GM19324 (cell line): ENCODE measurements around the gene CTXND2.
"Not testable (repeated sequence)": the region's sequence is repeated elsewhere in the genome, so short reads cannot be mapped to it uniquely, and the experiment has no call there.

ENCODE experiments used
- ATAC-seq: cut with Tn5 transposase; IDR thresholded peaks from one replicate; pipeline ENCODE4 v1.9.1; 2021; ENCODE audit warnings: mild to moderate bottlenecking, moderate library complexity; ENCODE audit not compliant: unreplicated experiment, low FRiP score

Gene CTXND2

GRCh38 chr1:150888727-150889126, 1.8 kb downstream of the CTXND2 start:
- ATAC-seq: no peak

GRCh38 chr1:150890033-150890416, 3.1 kb downstream of the CTXND2 start:
- no peak for ATAC-seq

GRCh38 chr1:150893336-150893913, 6.5 kb downstream of the CTXND2 start:
- ATAC-seq: no peak

DNA sequence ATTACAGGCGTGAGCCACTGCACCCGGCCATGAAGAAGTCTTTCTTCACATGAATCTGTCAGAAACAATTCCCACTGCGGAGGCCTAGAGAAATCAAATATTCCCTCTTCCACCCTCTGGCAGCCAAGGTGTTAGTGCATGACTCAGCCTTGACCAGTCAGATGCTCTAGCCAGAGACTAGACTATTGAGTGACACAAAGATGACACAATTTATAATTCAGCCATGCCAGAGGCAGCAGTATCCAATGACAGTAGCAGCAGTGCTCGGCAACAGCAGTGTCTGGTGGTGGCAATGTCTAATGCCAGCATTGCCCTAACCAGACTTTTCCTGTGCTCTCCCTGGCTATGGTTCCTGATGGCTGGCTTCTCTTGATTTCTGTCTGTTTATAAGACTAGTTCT, 8.7 kb downstream of the CTXND2 start:
- ATAC-seq: no peak

DNA sequence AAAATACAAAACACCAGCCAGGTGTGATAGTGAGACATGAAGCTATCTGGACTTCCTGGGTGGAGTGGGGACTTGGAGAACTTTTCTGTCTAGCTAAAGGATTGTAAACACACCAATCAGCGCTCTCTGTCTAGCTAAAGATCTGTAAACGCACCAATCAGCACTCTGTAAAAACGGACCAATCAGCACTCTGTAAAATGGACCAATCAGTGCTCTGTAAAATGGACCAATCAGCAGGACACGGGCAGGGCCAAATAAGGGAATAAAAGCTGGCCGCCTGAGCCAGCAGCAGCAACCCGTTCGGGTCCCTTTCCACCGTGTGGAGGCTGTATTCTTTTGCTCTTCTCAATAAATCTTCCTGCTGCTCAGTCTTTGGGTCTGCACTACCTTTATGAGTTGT, 12.9 kb downstream of the CTXND2 start:
- ATAC-seq: not testable (repeated sequence)

DNA sequence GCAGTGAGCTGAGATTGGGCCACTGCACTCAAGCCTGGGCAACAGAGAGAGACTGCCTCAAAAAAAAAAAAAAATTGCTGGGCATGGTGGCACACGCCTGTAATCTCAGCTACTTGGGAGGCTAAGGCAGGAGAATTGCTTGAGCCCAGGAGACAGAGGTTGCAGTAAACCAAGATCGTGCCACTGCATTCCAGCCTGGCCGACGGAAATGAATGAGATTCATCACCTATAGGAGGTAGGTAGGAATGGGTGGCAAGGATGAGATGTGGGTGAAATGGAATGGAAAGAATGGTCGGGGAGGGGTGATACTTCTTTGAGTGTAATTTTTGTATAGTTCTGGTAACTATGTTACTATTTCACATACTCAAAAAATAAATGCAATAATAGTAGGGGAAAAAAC, 15.4 kb downstream of the CTXND2 start:
- ATAC-seq: no peak

- no peak for ATAC-seq
Measured at GRCh38 chr1:150902751-150903150, 15.8 kb downstream of the CTXND2 start.

DNA sequence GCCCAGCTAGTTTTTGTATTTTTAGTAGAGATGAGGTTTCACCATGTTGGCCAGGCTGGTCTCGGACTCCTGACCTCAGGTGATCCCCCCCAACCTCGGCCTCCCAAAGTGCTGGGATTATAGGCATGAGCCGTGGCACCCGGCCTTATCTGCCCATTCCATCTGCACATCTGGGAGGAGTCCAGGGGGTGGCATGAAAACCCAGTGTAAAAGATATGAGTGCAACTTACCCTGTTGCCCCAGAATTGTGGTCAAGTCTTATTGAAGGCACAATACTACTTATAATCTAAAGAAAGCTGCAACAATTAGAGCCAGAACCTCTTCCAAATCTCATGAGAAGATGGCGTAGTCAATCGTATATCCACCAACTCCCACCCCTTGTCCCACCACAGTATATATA, 18.4 kb downstream of the CTXND2 start:
- no peak for ATAC-seq

DNA sequence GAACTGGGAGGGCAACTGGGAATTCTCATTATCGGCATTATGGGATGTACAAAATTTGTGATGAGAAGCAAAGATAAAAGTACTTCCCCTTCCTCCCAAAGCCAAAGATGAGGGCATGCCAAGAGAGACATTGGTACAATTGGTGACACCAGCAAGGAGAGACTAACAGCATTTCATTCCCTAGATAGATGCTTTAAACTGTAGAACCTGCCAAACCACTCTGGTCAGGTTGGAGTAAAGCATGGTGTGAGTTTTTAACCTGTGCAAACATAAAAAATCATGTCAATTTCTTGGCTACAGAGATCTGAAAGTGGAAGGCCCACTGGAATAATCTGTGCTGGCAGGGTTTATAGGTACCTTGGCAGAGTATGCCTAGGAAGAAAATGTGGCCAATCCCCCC, 19.4 kb downstream of the CTXND2 start:
- no peak for ATAC-seq

GRCh38 chr1:150906813-150907212, 19.9 kb downstream of the CTXND2 start:
- ATAC-seq: no peak

GRCh38 chr1:150909585-150910180, 22.7 kb downstream of the CTXND2 start:
- no peak for ATAC-seq

DNA sequence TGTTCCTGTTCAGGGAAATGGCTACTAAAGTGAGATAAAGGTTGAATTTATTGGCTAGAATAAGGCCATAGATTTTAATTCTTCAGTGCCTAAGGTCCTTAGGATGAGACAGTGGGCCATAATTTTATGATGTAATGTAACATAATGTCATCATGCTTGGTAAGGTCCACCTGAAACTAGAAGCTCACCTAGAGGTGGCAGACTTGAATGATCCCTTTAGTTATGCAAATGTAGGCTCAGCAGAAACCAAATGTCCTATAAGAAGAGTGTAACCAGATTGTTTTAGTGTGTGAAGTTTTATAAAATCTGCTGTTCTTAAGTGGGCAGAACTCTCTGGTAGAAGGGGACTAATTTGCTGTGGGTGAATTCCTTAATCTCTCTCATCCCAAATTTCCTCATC, 25.7 kb downstream of the CTXND2 start:
- no peak for ATAC-seq

DNA sequence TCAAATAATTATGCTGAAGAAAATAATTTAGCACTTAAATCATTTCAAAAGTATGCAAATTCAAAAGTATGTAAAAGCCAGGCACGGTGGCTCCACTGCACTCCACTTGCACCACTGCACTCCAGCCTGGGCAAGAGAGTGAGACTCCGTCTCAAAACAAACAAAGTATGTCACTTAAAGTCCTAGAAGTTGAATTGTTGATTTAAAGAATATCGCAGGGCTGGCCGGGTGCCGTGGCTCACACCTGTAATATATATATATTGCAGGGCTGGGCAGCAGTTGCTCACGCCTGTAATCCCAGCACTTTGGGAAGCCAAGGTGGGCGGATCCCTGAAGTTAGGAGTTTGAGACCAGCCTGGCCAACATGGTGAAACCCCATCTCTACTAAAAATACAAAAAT, 30.5 kb downstream of the CTXND2 start:
- no peak for ATAC-seq

GRCh38 chr1:150922519-150922975, 35.6 kb downstream of the CTXND2 start:
- no peak for ATAC-seq

DNA sequence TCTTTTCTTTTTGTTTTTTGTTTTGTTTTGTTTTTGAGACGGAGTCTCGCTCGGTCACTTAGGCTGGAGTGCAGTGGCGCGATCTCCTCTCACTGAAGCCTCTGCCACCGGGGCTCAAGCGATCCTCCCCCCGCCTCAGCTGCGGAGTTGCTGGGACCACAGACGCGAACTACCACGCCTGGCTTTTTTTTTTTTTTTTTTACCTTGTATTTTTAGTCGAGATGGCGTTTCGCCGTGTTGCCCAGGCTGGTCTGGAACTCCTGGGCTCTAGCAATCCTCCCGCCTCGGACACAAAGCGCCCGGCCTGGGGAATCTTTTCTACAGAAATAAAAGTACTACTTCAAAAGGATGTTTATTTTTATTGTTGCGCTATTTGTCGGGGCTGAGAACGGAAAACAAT, 38.1 kb downstream of the CTXND2 start:
- ATAC-seq: no peak

DNA sequence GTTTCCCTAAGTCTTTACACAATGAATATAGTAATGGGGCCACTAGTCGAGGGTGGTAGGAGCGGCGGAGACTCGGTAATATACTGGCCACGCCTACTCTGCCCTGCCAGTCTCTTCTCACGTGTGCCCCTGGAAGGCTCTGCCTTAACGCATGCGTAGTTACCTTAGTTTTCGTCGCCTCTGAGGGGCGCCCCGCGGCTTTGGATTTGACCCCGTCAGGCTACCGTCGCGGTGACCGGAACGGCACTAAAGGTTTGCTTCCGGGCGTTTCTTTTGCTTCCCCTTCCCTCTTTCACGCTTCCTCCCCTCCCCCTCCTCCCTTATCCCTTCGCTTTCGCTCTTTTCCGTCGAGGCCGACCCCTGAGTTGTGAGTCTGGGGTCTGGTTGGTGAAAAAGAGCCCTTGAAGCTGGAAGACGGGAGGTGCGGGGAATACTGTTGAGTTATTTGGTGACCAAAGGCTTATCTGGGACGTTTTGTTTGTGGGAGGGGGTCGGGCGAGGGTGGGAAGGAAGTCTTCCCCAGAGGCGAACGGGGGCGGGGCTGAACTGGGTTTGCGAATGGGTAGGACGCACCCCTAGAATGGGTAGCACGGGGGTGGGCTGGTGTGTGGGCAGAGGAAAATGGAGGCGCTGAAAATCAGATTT, 39.3 kb downstream of the CTXND2 start, which contains the start of gene SETDB1:
SETDB1 (plus strand) TSS at position 267 of the 645 bp plus-strand sequence. CDS start 1,352 bp downstream, outside the sequence.
- peak; percentile 95 for ATAC-seq

DNA sequence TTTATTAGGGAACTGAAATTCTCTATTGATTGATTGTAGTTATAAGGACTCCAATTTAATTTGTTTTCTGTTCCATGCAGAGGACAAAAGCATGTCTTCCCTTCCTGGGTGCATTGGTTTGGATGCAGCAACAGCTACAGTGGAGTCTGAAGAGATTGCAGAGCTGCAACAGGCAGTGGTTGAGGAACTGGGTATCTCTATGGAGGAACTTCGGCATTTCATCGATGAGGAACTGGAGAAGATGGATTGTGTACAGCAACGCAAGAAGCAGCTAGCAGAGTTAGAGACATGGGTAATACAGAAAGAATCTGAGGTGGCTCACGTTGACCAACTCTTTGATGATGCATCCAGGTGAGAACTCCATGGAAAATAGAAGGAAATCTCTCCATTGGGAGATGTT, 40.7 kb downstream of the CTXND2 start:
- ATAC-seq: no peak

- ATAC-seq: no peak
Measured at GRCh38 chr1:150928286-150928685, 41.4 kb downstream of the CTXND2 start.

DNA sequence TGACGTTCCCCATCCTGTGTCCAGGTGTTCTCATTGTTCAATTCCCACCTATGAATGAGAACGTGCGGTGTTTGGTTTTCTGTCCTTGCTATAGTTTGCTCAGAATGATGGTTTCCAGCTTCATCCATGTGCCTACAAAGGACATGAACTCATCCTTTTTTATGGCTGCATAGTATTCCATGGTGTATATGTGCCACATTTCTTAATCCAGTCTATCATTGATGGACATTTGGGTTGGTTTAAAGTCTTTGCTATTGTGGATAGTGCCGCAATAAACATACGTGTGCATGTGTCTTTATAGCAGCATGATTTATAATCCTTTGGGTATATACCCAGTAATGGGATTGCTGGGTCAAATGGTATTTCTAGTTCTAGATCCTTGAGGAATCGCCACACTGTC, 41.8 kb downstream of the CTXND2 start:
- ATAC-seq: not testable (repeated sequence)

DNA sequence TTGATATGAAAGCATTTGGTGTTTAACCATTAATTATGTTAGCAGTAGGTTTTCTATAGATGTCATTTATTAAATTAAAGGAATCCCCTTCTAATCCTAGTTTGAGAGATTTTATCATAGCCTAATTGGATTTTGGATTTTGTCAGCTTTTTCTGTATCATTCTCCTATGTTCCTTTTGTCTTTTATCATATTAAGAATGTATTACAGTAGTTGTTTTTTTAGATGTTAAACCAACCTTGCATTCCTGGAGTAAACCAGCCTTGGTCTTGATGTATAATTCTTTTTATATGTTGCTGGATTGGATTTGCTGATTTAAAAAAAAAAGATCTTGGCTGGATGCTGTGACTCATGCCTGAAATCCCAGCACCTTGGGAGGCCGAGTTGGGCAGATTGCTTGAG, 44.8 kb downstream of the CTXND2 start:
- ATAC-seq: no peak

DNA sequence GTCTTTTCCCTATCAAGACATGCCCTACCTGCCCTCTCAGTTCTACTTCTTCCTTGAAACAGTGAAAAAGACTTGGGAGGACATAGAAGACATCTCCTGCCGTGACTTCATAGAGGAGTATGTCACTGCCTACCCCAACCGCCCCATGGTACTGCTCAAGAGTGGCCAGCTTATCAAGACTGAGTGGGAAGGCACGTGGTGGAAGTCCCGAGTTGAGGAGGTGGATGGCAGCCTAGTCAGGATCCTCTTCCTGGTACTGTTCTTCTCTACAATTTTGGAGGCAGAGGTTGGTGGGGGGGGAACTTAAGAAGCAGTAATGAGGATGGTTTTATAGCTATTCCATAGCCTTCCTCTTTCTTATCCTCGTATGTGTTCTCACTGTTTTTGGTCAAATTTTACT, 57.9 kb downstream of the CTXND2 start:
- no peak for ATAC-seq

DNA sequence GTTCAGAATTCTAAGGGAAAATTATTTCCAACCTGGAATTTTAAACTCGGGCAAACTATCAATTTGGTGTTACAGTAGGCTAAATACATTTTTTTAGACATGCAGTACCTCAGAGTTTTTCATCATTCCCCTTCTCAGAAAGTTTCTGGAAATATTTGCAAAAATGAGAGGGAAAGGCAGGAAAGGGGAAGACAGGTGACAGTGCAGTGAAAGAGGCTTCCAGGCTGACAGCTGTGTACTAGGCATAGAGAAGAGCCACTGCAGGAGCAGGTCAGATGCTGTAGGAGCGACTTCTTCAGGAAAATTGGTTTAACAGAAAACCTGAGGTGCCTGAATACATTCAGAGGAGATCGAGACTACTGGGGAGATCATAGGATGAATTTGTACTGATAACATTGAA, 67.8 kb downstream of the CTXND2 start:
- no peak for ATAC-seq
